Naive thymus-derived CD4-positive, alpha-beta T cell (primary cell): ENCODE results near the gene PTPRM. TPM values are rescaled to one million over a fixed set of nuclear protein-coding genes. Genes with fewer than 3 reads are reported as not detected.
A peak's percentile ranks its signal among the peaks of the same experiment; 100 is the strongest.

ENCODE experiments used
- ATAC-seq: fragments of 150-1000 bp; cut with Tn5 transposase; 2 replicates; pipeline ENCODE4 v1.10.0; 2021; ENCODE audit warnings: mild to moderate bottlenecking, moderate library complexity
- CTCF ChIA-PET: fragments of 350-600 bp; sonication (Branson Sonifier 250); formaldehyde crosslinking; loops from one replicate; lab custom pipeline; 2021; ENCODE audit warnings: antibody characterized with exemption; lab: Charles Lee
- POLR2A ChIA-PET: fragments of 350-600 bp; sonication (Branson Sonifier 250); formaldehyde crosslinking; loops from one replicate; lab custom pipeline; 2021; ENCODE audit warnings: antibody characterized with exemption, inconsistent platforms; lab: Charles Lee
- DNase-seq, 9 donors: peaks; one replicate each; pipeline versions ENCODE4 v3.0.0 to v3.0.0-alpha.2; 2020 to 2022; ENCODE audit warnings: mixed read lengths in 1 of 9
- H3K27ac ChIP-seq: one replicate; pipeline ENCODE4 v1.7.0; 2013; ENCODE audit warnings: mild to moderate bottlenecking, low read depth, low read length, moderate library complexity
- H3K27me3 ChIP-seq, 2 donors: one replicate each; pipeline ENCODE4 v1.7.0; 2013; ENCODE audit warnings: low read length in 2 of 2, mild to moderate bottlenecking in 2 of 2, moderate library complexity in 2 of 2; ENCODE audit not compliant: control insufficient read depth in 2 of 2, insufficient read depth in 2 of 2
- H3K36me3 ChIP-seq, 3 experiments: 1 replicate in 2 of 3; 2 replicates in 1 of 3; pipeline ENCODE4 v1.7.0; 2013; ENCODE audit warnings: low read length in 3 of 3, mild to moderate bottlenecking in 3 of 3, moderate library complexity in 1 of 3; ENCODE audit not compliant: insufficient read depth in 3 of 3, control insufficient read depth in 2 of 3
- H3K4me1 ChIP-seq, 2 donors: one replicate each; pipeline ENCODE4 v1.7.0; 2013; ENCODE audit warnings: low read length in 2 of 2, mild to moderate bottlenecking in 2 of 2, moderate library complexity in 1 of 2; ENCODE audit not compliant: control insufficient read depth in 2 of 2, insufficient read depth in 2 of 2
- H3K4me3 ChIP-seq: 2 replicates; pipeline ENCODE4 v1.7.0; 2013; ENCODE audit warnings: mild to moderate bottlenecking, low read length
- H3K9me3 ChIP-seq, 3 experiments: 1 replicate in 2 of 3; 2 replicates in 1 of 3; pipeline ENCODE4 v1.7.0; 2013; ENCODE audit warnings: low read length in 3 of 3; ENCODE audit not compliant: control insufficient read depth in 2 of 3
- H3K27ac Mint-ChIP-seq, 9 donors: one replicate each; pipeline ENCODE4 v1.8.0; 2020 to 2022; ENCODE audit warnings: mixed read lengths in 9 of 9, mild to moderate bottlenecking in 8 of 9, moderate library complexity in 5 of 9, inconsistent platforms in 2 of 9
- H3K27me3 Mint-ChIP-seq, 5 donors: one replicate each; pipeline ENCODE4 v1.8.0; 2021 to 2022; ENCODE audit warnings: mixed read lengths in 5 of 5, mild to moderate bottlenecking in 1 of 5
- H3K36me3 Mint-ChIP-seq, 5 donors: one replicate each; pipeline ENCODE4 v1.8.0; 2020 to 2022; ENCODE audit warnings: mixed read lengths in 5 of 5, mild to moderate bottlenecking in 3 of 5, inconsistent platforms in 1 of 5
- H3K4me1 Mint-ChIP-seq, 7 donors: one replicate each; pipeline ENCODE4 v1.8.0; 2020 to 2022; ENCODE audit warnings: mixed read lengths in 7 of 7, mild to moderate bottlenecking in 3 of 7, inconsistent platforms in 1 of 7
- H3K4me3 Mint-ChIP-seq, 10 donors: one replicate each; pipeline ENCODE4 v1.8.0; 2020 to 2022; ENCODE audit warnings: mild to moderate bottlenecking in 10 of 10, mixed read lengths in 10 of 10, moderate library complexity in 6 of 10, inconsistent platforms in 2 of 10
- H3K9me3 Mint-ChIP-seq, 11 donors: one replicate each; pipeline ENCODE4 v1.8.0; 2020 to 2022; ENCODE audit warnings: mixed read lengths in 11 of 11, mild to moderate bottlenecking in 4 of 11, inconsistent platforms in 1 of 11, moderate library complexity in 1 of 11
- intact Hi-C, 2 donors: fragments of 100-400 bp; cut with micrococcal nuclease; formaldehyde crosslinking; loops; one replicate each; pipeline ENCODE4 v1.15.1; 2023
- polyA plus RNA-seq, 2 donors: library from polyadenylated mRNA; unstranded; fragments of 300-500 nt; fragmentation: Illumina TruSeq; gene quantifications; one replicate each; pipeline ENCODE4 v1.2.3, GENCODE V29; 2021
- total RNA-seq, 6 experiments: library from RNA in 5 of 6; stranded (reverse) in 5 of 6; gene quantifications; 1 replicate in 5 of 6; 2 replicates in 1 of 6; pipeline ENCODE4 v1.2.3 and lab custom pipeline; 2021 to 2026

The PTPRM gene
- total and polyA plus RNA-seq, 7 experiments from 2014 or later, result 3.8 to 21.2 (median 8.4) TPM

DNA sequence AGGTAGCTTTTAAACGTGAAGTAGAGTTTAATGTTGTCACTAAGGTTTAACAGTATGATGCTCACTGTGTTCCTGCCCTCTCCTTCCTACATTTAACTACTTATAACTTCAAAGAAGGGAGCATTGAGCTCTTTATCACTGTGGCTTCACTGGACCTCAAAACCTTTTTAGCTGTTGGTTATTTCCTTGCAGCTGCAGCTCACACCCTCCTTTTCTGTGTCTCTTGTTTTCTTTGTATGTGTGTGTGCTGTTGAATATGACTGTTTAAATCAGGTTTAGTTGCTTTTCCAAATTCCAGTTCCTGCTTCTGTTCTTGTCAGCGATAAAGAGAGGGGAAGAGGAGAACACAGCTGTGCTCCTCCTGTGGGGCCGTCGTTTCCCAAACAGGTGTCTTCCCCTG, 208.0 kb downstream of the PTPRM start:
- H3K4me1 Mint-ChIP-seq, result peaks cover 0 to 3% (median 0%) of the 10 kb centered on the region in 7 donors
- DNase-seq, result no peak
- intact Hi-C loops, result no loop called here
- no peak for ATAC-seq
- Histone ChIP-seq H3K4me1 (no peaks in the 10 kb centered on the region), H3K9me3 (no peaks in the 10 kb centered on the region), H3K27me3 (no peaks in the 10 kb centered on the region), H3K36me3 (no peaks in the 10 kb centered on the region), H3K27ac (no peak overlapping the region), H3K4me3 (no peak overlapping the region)
- H3K27ac Mint-ChIP-seq, result no peak overlapping the region
- no peaks in the 10 kb centered on the region for H3K27me3 Mint-ChIP-seq
- peaks cover 0 to 7% (median 0%) of the 10 kb centered on the region in 11 donors for H3K9me3 Mint-ChIP-seq
- H3K36me3 Mint-ChIP-seq, result no peaks in the 10 kb centered on the region
- ChIA-PET POLR2A (no interaction called here), CTCF (no interaction called here)
- H3K4me3 Mint-ChIP-seq, result no peak overlapping the region

DNA sequence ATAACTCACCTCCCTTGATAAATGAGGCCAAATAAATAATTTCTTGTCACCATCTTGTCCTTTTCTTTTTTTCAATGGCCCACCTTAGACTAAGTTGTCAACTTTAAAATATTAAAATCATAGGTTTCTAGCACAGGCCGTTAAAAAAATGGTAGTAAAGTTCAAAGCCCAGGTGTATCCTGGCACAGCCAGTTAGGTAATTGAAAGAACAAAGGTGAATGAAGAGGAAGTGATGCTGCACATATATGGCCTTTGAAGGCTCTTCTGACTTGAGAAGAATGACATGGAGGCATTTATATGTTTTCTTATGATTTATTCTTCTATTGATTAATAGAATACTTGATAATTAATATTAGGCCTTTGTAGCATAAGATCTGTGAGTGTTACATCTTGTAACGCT, 208.7 kb downstream of the PTPRM start:
- H3K27me3 Mint-ChIP-seq, result no peaks in the 10 kb centered on the region
- no peaks in the 10 kb centered on the region for H3K36me3 Mint-ChIP-seq
- no peak overlapping the region for H3K4me3 Mint-ChIP-seq
- H3K4me1 Mint-ChIP-seq, result peaks cover 0 to 3% (median 0%) of the 10 kb centered on the region in 7 donors
- no peaks in the 10 kb centered on the region for H3K9me3 ChIP-seq
- H3K36me3 ChIP-seq, result no peaks in the 10 kb centered on the region
- DNase-seq (peak in 2 of 9 donors; percentile 2 to 12), ATAC-seq (no peak)
- H3K4me1 ChIP-seq, result no peaks in the 10 kb centered on the region
- intact Hi-C loops, result no loop called here
- H3K27me3 ChIP-seq, result no peaks in the 10 kb centered on the region
- peaks cover 0 to 8% (median 0%) of the 10 kb centered on the region in 11 donors for H3K9me3 Mint-ChIP-seq
- H3K27ac ChIP-seq, result no peak overlapping the region
- no peak overlapping the region for H3K4me3 ChIP-seq
- POLR2A ChIA-PET, result no interaction called here
- CTCF ChIA-PET, result no interaction called here
- no peak overlapping the region for H3K27ac Mint-ChIP-seq

DNA sequence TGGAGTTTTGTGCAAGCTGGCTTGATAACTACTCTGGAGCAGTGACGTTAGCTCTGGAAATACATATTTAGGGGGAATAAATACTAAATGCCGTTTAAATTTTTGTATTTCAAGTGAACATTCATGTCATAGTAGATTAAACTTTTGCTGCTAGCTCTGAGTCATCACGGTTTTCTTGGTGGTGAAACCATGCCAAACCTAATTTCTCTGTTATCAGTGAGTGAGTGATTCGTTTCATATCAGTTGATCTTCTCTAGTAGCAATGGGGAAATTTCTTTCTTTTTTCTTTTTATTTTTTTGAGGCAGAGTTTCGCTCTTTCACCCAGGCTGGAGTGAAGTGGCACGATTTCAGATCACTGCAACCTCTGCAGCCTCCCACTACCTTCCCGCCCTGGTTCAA, 211.1 kb downstream of the PTPRM start:
- no peak overlapping the region for H3K4me3 Mint-ChIP-seq
- intact Hi-C loops, result no loop called here
- no peak overlapping the region for H3K27ac Mint-ChIP-seq
- H3K36me3 Mint-ChIP-seq, result no peaks in the 10 kb centered on the region
- H3K27me3 ChIP-seq, result no peaks in the 10 kb centered on the region
- peaks cover 0 to 7% (median 0%) of the 10 kb centered on the region in 11 donors for H3K9me3 Mint-ChIP-seq
- H3K4me3 ChIP-seq, result no peak overlapping the region
- no peaks in the 10 kb centered on the region for H3K9me3 ChIP-seq
- no peaks in the 10 kb centered on the region for H3K36me3 ChIP-seq
- peaks cover 0 to 3% (median 0%) of the 10 kb centered on the region in 7 donors for H3K4me1 Mint-ChIP-seq
- ChIA-PET CTCF (no interaction called here), POLR2A (no interaction called here)
- ATAC-seq, result no peak
- no peaks in the 10 kb centered on the region for H3K27me3 Mint-ChIP-seq
- no peaks in the 10 kb centered on the region for H3K4me1 ChIP-seq
- no peak overlapping the region for H3K27ac ChIP-seq
- DNase-seq, result no peak

DNA sequence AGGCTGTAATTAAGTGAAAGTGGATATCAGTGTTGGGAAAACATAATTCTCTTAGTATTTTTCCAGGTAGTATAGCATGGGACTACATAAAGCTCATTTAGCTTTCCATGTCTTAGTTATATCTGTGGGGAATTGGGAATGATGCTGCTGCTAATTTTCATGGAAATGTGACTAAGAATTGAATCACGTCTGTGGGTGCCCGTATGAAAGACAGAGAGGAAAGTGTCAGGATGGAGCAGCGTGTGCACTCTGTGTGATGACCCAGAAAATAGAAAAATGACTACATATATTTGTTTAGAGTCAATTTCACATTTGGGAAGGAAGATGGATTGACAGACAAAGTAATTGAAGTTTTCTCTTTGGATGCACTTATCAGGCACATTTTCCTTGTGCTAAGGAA, 212.1 kb downstream of the PTPRM start:
- Mint-ChIP-seq H3K9me3 (peaks cover 0 to 5% (median 0%) of the 10 kb centered on the region in 11 donors), H3K4me3 (no peak overlapping the region), H3K4me1 (peaks cover 0 to 3% (median 0%) of the 10 kb centered on the region in 7 donors), H3K27ac (no peak overlapping the region), H3K36me3 (no peaks in the 10 kb centered on the region), H3K27me3 (no peaks in the 10 kb centered on the region)
- Histone ChIP-seq H3K9me3 (no peaks in the 10 kb centered on the region), H3K27me3 (no peaks in the 10 kb centered on the region), H3K4me3 (no peak overlapping the region), H3K4me1 (no peaks in the 10 kb centered on the region), H3K27ac (no peak overlapping the region), H3K36me3 (no peaks in the 10 kb centered on the region)
- intact Hi-C loops, result no loop called here
- ChIA-PET CTCF (no interaction called here), POLR2A (no interaction called here)
- DNase-seq (no peak), ATAC-seq (no peak)

DNA sequence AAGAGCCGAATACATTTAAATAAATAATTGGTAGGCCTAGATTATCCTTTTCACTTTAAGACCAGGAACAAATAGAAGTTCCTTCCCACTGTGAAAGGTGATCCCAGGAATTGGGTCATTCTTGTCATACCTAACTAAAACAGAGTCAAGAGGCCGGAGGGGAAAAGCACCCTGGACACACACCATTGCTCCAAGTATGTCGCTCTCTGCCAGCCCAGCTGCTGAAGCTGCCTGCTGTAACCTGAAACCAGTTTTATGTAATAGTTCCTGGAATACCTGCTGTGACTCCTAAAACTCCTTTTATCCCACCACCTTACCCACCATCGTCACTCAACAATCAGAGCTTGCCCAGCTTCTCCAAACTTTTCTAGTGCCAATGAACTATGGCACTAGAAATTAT, 217.1 kb downstream of the PTPRM start:
- no peak for ATAC-seq
- ChIA-PET POLR2A (no interaction called here), CTCF (interaction anchor here (0.6 kb wide), 1 partner anchor 113 kb away, joined by 3 read pairs; no protein-coding TSS in a partner anchor)
- H3K4me1 Mint-ChIP-seq, result no peaks in the 10 kb centered on the region
- Histone ChIP-seq H3K4me3 (no peak overlapping the region), H3K4me1 (no peaks in the 10 kb centered on the region), H3K27ac (no peak overlapping the region), H3K27me3 (no peaks in the 10 kb centered on the region), H3K36me3 (no peaks in the 10 kb centered on the region), H3K9me3 (no peaks in the 10 kb centered on the region)
- intact Hi-C loops, result no loop called here
- H3K9me3 Mint-ChIP-seq, result peaks cover 0 to 12% (median 0%) of the 10 kb centered on the region in 11 donors
- H3K27me3 Mint-ChIP-seq, result no peaks in the 10 kb centered on the region
- no peak for DNase-seq
- H3K36me3 Mint-ChIP-seq, result no peaks in the 10 kb centered on the region
- no peak overlapping the region for H3K4me3 Mint-ChIP-seq
- no peak overlapping the region for H3K27ac Mint-ChIP-seq

DNA sequence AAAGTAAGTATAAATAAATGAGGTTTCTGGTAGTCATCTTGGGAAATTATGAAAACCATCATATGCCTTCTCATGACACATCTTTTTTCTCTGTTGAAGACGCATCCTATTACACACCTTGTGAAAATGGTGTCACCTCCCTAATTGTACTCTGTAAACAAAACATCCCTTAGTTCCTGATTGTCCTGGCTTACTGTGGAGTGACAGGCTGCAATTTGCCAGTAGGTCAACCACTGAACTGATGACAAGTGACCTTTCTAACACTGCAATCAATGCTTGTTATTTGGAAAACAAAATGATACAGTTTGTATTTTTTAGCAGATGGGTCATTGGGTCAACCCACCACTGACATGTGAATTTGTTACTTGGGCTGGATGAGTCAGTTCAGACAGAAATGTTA, 219.5 kb downstream of the PTPRM start:
- Histone ChIP-seq H3K27ac (no peak overlapping the region), H3K36me3 (no peaks in the 10 kb centered on the region), H3K9me3 (no peaks in the 10 kb centered on the region), H3K27me3 (no peaks in the 10 kb centered on the region), H3K4me1 (no peaks in the 10 kb centered on the region), H3K4me3 (no peak overlapping the region)
- DNase-seq, result no peak
- ChIA-PET CTCF (no interaction called here), POLR2A (no interaction called here)
- Mint-ChIP-seq H3K27ac (no peak overlapping the region), H3K4me3 (no peak overlapping the region), H3K9me3 (peaks cover 0 to 12% (median 0%) of the 10 kb centered on the region in 11 donors), H3K27me3 (no peaks in the 10 kb centered on the region), H3K4me1 (no peaks in the 10 kb centered on the region), H3K36me3 (no peaks in the 10 kb centered on the region)
- intact Hi-C loops, result no loop called here
- no peak for ATAC-seq

DNA sequence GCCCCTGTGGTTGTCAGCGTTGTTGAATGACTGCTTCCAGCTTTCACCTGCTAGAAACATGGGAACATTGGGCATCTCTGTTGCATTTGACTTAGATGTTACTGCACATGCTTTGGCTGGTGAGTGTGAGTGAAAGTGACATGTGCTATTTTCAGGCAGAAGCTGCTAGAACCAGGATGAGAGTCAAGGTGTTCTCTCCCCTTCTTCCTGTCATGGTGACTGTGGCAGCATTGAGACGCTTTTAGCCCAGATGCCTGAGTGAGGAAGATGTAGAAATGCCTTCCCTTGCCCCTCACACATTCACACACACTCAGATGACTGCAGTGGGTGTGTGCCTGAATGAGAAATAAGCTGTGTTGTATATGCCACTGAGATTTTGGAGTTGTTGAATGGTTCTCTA, 220.2 kb downstream of the PTPRM start:
- H3K4me3 ChIP-seq, result no peak overlapping the region
- H3K36me3 ChIP-seq, result no peaks in the 10 kb centered on the region
- Mint-ChIP-seq H3K9me3 (peaks cover 0 to 12% (median 0%) of the 10 kb centered on the region in 11 donors), H3K4me3 (no peak overlapping the region), H3K36me3 (no peaks in the 10 kb centered on the region), H3K27me3 (no peaks in the 10 kb centered on the region), H3K4me1 (no peaks in the 10 kb centered on the region), H3K27ac (no peak overlapping the region)
- ATAC-seq, result no peak
- intact Hi-C loops, result no loop called here
- no peaks in the 10 kb centered on the region for H3K27me3 ChIP-seq
- no peak overlapping the region for H3K27ac ChIP-seq
- ChIA-PET CTCF (no interaction called here), POLR2A (no interaction called here)
- no peaks in the 10 kb centered on the region for H3K9me3 ChIP-seq
- DNase-seq, result no peak
- H3K4me1 ChIP-seq, result no peaks in the 10 kb centered on the region
